Naive B cell (primary cell): ENCODE results near the gene MPHOSPH9. TPM values are rescaled to one million over a fixed set of nuclear protein-coding genes. Genes with fewer than 3 reads are reported as not detected.

Source experiments
- ATAC-seq, 2 donors: fragments of 150-1000 bp; cut with Tn5 transposase; 2 replicates each; pipeline ENCODE4 v1.10.0; 2021; ENCODE audit warnings: low read depth in 2 of 2, mild to moderate bottlenecking in 2 of 2, moderate library complexity in 2 of 2
- DNase-seq: peaks from one replicate; pipeline ENCODE4 v3.0.0; 2022
- H3K27ac Mint-ChIP-seq, 6 donors: one replicate each; pipeline ENCODE4 v1.8.0; 2020 to 2022; ENCODE audit warnings: mild to moderate bottlenecking in 6 of 6, mixed read lengths in 6 of 6, moderate library complexity in 5 of 6, inconsistent platforms in 2 of 6
- H3K27me3 Mint-ChIP-seq, 3 donors: one replicate each; pipeline ENCODE4 v1.8.0; 2021 to 2022; ENCODE audit warnings: mixed read lengths in 3 of 3, mild to moderate bottlenecking in 1 of 3
- H3K36me3 Mint-ChIP-seq, 2 donors: one replicate each; pipeline ENCODE4 v1.8.0; 2020 to 2022; ENCODE audit warnings: mixed read lengths in 2 of 2, inconsistent platforms in 1 of 2, mild to moderate bottlenecking in 1 of 2
- H3K4me1 Mint-ChIP-seq, 3 donors: one replicate each; pipeline ENCODE4 v1.8.0; 2020 to 2022; ENCODE audit warnings: mixed read lengths in 3 of 3, inconsistent platforms in 1 of 3, mild to moderate bottlenecking in 1 of 3, moderate library complexity in 1 of 3
- H3K4me3 Mint-ChIP-seq, 8 donors: one replicate each; pipeline ENCODE4 v1.8.0; 2020 to 2022; ENCODE audit warnings: mild to moderate bottlenecking in 8 of 8, mixed read lengths in 8 of 8, moderate library complexity in 8 of 8, inconsistent platforms in 2 of 8
- H3K9me3 Mint-ChIP-seq, 7 donors: one replicate each; pipeline ENCODE4 v1.8.0; 2020 to 2022; ENCODE audit warnings: mixed read lengths in 7 of 7, mild to moderate bottlenecking in 5 of 7, inconsistent platforms in 2 of 7, moderate library complexity in 1 of 7
- polyA plus RNA-seq, 6 donors: library from polyadenylated mRNA; unstranded; fragments of 300-500 nt; fragmentation: Illumina TruSeq; gene quantifications; one replicate each; pipeline ENCODE4 v1.2.3, GENCODE V29; 2021; ENCODE audit warnings: low read depth in 6 of 6

Gene MPHOSPH9
- polyA plus RNA-seq, 6 donors from 2014 or later, result 20.2 to 33.6 (median 28.6) TPM

GRCh38 chr12:123115409-123116121 lies 117.4 kb downstream of the MPHOSPH9 start:
- Mint-ChIP-seq H3K4me1 (peaks cover 40 to 69% (median 68%) of the 10 kb centered on the region in 3 donors), H3K27me3 (no peaks in the 10 kb centered on the region), H3K9me3 (no peaks in the 10 kb centered on the region), H3K36me3 (no peaks in the 10 kb centered on the region), H3K4me3 (peak overlapping the region; percentile 70 to 84 (median 77)), H3K27ac (peak overlapping the region; percentile 94 to 98 (median 96))
- peak; percentile 81 to 87 for ATAC-seq
- DNase-seq, result peak; percentile 85

GRCh38 chr12:123114304-123115083 lies 118.4 kb downstream of the MPHOSPH9 start:
- no peak for DNase-seq
- H3K4me3 Mint-ChIP-seq, result peak overlapping the region; percentile 70 to 84 (median 77)
- no peaks in the 10 kb centered on the region for H3K27me3 Mint-ChIP-seq
- peak; percentile 7 to 18 for ATAC-seq
- H3K36me3 Mint-ChIP-seq, result no peaks in the 10 kb centered on the region
- H3K27ac Mint-ChIP-seq, result peak overlapping the region; percentile 94 to 98 (median 96)
- peaks cover 36 to 60% (median 57%) of the 10 kb centered on the region in 3 donors for H3K4me1 Mint-ChIP-seq
- H3K9me3 Mint-ChIP-seq, result no peaks in the 10 kb centered on the region

GRCh38 chr12:123113026-123113425 lies 119.9 kb downstream of the MPHOSPH9 start:
- Mint-ChIP-seq H3K27me3 (no peaks in the 10 kb centered on the region), H3K4me1 (peaks cover 42 to 56% (median 51%) of the 10 kb centered on the region in 3 donors), H3K36me3 (peaks cover 0 to 1% of the 10 kb centered on the region in 2 donors), H3K4me3 (no peak overlapping the region), H3K27ac (peak overlapping the region in 5 of 6 donors; percentile 65 to 94 (median 80)), H3K9me3 (no peaks in the 10 kb centered on the region)
- ATAC-seq, result no peak
- no peak for DNase-seq

- Mint-ChIP-seq H3K27ac (peak overlapping the region in 3 of 6 donors; percentile 18 to 73 (median 55)), H3K9me3 (no peaks in the 10 kb centered on the region), H3K36me3 (peaks cover 0 to 8% of the 10 kb centered on the region in 2 donors), H3K4me1 (peaks cover 51 to 60% (median 59%) of the 10 kb centered on the region in 3 donors), H3K27me3 (no peaks in the 10 kb centered on the region), H3K4me3 (no peak overlapping the region)
- ATAC-seq, result no peak
- DNase-seq, result no peak
Observed at GRCh38 chr12:123111498-123112165, 121.3 kb downstream of the MPHOSPH9 start.

- no peak for DNase-seq
- H3K27ac Mint-ChIP-seq, result peak overlapping the region in 1 of 6 donors; percentile 57
- H3K36me3 Mint-ChIP-seq, result peaks cover 0 to 8% of the 10 kb centered on the region in 2 donors
- no peak overlapping the region for H3K4me3 Mint-ChIP-seq
- no peak for ATAC-seq
- H3K4me1 Mint-ChIP-seq, result peaks cover 51 to 60% (median 52%) of the 10 kb centered on the region in 3 donors
- no peaks in the 10 kb centered on the region for H3K27me3 Mint-ChIP-seq
- no peaks in the 10 kb centered on the region for H3K9me3 Mint-ChIP-seq
Observed at GRCh38 chr12:123109319-123109772, 123.6 kb downstream of the MPHOSPH9 start.

- ATAC-seq, result no peak
- peaks cover 46 to 56% (median 48%) of the 10 kb centered on the region in 3 donors for H3K4me1 Mint-ChIP-seq
- H3K4me3 Mint-ChIP-seq, result peak overlapping the region in 1 of 8 donors; percentile 25
- H3K9me3 Mint-ChIP-seq, result no peaks in the 10 kb centered on the region
- no peaks in the 10 kb centered on the region for H3K27me3 Mint-ChIP-seq
- no peak for DNase-seq
- peak overlapping the region in 2 of 6 donors; percentile 57 to 91 for H3K27ac Mint-ChIP-seq
- peaks cover 0 to 8% of the 10 kb centered on the region in 2 donors for H3K36me3 Mint-ChIP-seq
Observed at GRCh38 chr12:123108682-123109066, 124.3 kb downstream of the MPHOSPH9 start.

GRCh38 chr12:123107926-123108681 lies 124.8 kb downstream of the MPHOSPH9 start:
- H3K27ac Mint-ChIP-seq, result peak overlapping the region in 5 of 6 donors; percentile 30 to 97 (median 91)
- no peak for DNase-seq
- H3K27me3 Mint-ChIP-seq, result no peaks in the 10 kb centered on the region
- peaks cover 40 to 53% (median 46%) of the 10 kb centered on the region in 3 donors for H3K4me1 Mint-ChIP-seq
- H3K9me3 Mint-ChIP-seq, result no peaks in the 10 kb centered on the region
- H3K36me3 Mint-ChIP-seq, result peaks cover 0 to 8% of the 10 kb centered on the region in 2 donors
- H3K4me3 Mint-ChIP-seq, result peak overlapping the region in 3 of 8 donors; percentile 84 to 88 (median 85)
- ATAC-seq, result no peak

GRCh38 chr12:123106640-123107359 lies 126.1 kb downstream of the MPHOSPH9 start:
- Mint-ChIP-seq H3K4me1 (peaks cover 36 to 53% (median 45%) of the 10 kb centered on the region in 3 donors), H3K27ac (peak overlapping the region; percentile 87 to 97 (median 94)), H3K4me3 (peak overlapping the region in 7 of 8 donors; percentile 44 to 88 (median 75)), H3K9me3 (no peaks in the 10 kb centered on the region), H3K27me3 (no peaks in the 10 kb centered on the region), H3K36me3 (peaks cover 0 to 8% of the 10 kb centered on the region in 2 donors)
- ATAC-seq, result peak; percentile 84 to 89
- DNase-seq, result peak; percentile 37

GRCh38 chr12:123105211-123105826 lies 127.6 kb downstream of the MPHOSPH9 start:
- H3K27me3 Mint-ChIP-seq, result no peaks in the 10 kb centered on the region
- peaks cover 41 to 58% (median 46%) of the 10 kb centered on the region in 3 donors for H3K4me1 Mint-ChIP-seq
- peak overlapping the region in 4 of 8 donors; percentile 1 to 84 (median 30) for H3K4me3 Mint-ChIP-seq
- peaks cover 0 to 8% of the 10 kb centered on the region in 2 donors for H3K36me3 Mint-ChIP-seq
- DNase-seq (no peak), ATAC-seq (no peak)
- peak overlapping the region in 5 of 6 donors; percentile 51 to 91 (median 87) for H3K27ac Mint-ChIP-seq
- no peaks in the 10 kb centered on the region for H3K9me3 Mint-ChIP-seq

GRCh38 chr12:123104809-123105208 lies 128.1 kb downstream of the MPHOSPH9 start:
- H3K27me3 Mint-ChIP-seq, result no peaks in the 10 kb centered on the region

More at GRCh38 chr12:123104809-123105208, 128.1 kb downstream of the MPHOSPH9 start:
- H3K9me3 Mint-ChIP-seq, result no peaks in the 10 kb centered on the region
- H3K27ac Mint-ChIP-seq, result peak overlapping the region in 5 of 6 donors; percentile 46 to 91 (median 86)
- peaks cover 0 to 8% of the 10 kb centered on the region in 2 donors for H3K36me3 Mint-ChIP-seq
- peaks cover 43 to 60% (median 47%) of the 10 kb centered on the region in 3 donors for H3K4me1 Mint-ChIP-seq
- DNase-seq (no peak), ATAC-seq (no peak)
- no peak overlapping the region for H3K4me3 Mint-ChIP-seq
